ENCODE measurements around the gene SLC7A1. TPM values are rescaled to one million over a fixed set of nuclear protein-coding genes. Genes with fewer than 3 reads are reported as not detected.

Gene SLC7A1
- total RNA-seq, 1 donor from 2014 or later = 43.2 TPM

GRCh38 chr13:29472332-29472961 is 123.0 kb downstream of the SLC7A1 start:
- Histone ChIP-seq H3K27ac (no peak overlapping the region), H3K36me3 (no peaks in the 10 kb centered on the region), H3K9me3 (no peaks in the 10 kb centered on the region), H3K27me3 (no peaks in the 10 kb centered on the region), H3K4me1 (no peaks in the 10 kb centered on the region), H3K4me3 (no peak overlapping the region)
- DNase-seq (ENCODE audit: extremely low spot score in 2 of 2) = no peak
- TF ChIP-seq CTCF (IDR thresholded peaks at IDR 0.05) (peak; percentile 25 to 29 (median 26)), POLR2AphosphoS5 (IDR thresholded peaks at IDR 0.05; ENCODE audit: insufficient read depth in 1 of 2, low read depth in 1 of 2) (no peak)
- intact Hi-C loops (cut with DNase I) = no loop called here

- TF ChIP-seq POLR2A (IDR thresholded peaks at IDR 0.05) (no peak), CTCF (IDR thresholded peaks at IDR 0.05) (no peak), POLR2AphosphoS5 (IDR thresholded peaks at IDR 0.05; ENCODE audit: insufficient read depth in 1 of 2, low read depth in 1 of 2) (no peak)
- intact Hi-C loops (cut with DNase I) = no loop called here
- H3K27me3 ChIP-seq = no peaks in the 10 kb centered on the region
- no peak overlapping the region for H3K4me3 ChIP-seq
- H3K36me3 ChIP-seq = no peaks in the 10 kb centered on the region
- H3K4me1 ChIP-seq = no peaks in the 10 kb centered on the region
- no peak for DNase-seq (ENCODE audit: extremely low spot score in 2 of 2)
- H3K27ac ChIP-seq = no peak overlapping the region
- H3K9me3 ChIP-seq = no peaks in the 10 kb centered on the region
Measured at GRCh38 chr13:29471551-29471950, 123.9 kb downstream of the SLC7A1 start.

DNA sequence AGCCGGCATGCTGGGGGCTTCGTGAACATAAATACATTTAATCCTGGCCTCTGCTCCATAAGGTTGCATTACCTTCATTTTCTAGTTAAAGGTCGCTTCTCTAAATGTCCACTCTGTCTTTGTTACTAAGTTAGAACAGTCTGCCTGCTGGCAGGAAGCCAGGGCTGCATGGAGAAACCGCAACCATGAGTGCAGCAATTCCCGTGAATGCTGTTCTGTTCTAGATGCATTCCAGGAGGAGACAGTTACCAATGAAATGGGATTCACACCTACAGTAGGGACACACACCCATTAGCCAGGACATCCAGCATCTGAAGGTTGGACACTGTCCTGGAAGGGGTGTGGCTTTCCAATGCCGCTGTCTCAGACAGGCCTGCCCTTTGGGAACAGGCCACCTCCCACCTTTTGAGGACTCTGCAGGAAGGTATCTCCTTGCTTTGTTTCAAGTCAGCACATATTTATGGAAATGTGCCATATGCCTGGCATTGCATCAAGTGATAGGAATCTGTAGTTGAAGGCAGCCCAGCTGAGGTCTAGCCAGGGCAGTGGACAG is 129.7 kb downstream of the SLC7A1 start:
- Histone ChIP-seq H3K9me3 (no peaks in the 10 kb centered on the region), H3K27me3 (no peaks in the 10 kb centered on the region), H3K27ac (no peak overlapping the region), H3K36me3 (no peaks in the 10 kb centered on the region), H3K4me3 (no peak overlapping the region), H3K4me1 (no peaks in the 10 kb centered on the region)
- no peak for DNase-seq (ENCODE audit: extremely low spot score in 2 of 2)
- TF ChIP-seq POLR2AphosphoS5 (IDR thresholded peaks at IDR 0.05; ENCODE audit: insufficient read depth in 1 of 2, low read depth in 1 of 2) (no peak), POLR2A (IDR thresholded peaks at IDR 0.05) (no peak)
- intact Hi-C loops (cut with DNase I) = no loop called here

GRCh38 chr13:29464105-29464679 is 131.3 kb downstream of the SLC7A1 start:
- intact Hi-C loops (cut with DNase I) = no loop called here
- H3K36me3 ChIP-seq = no peaks in the 10 kb centered on the region
- TF ChIP-seq CTCF (IDR thresholded peaks at IDR 0.05) (no peak), POLR2A (IDR thresholded peaks at IDR 0.05) (no peak), POLR2AphosphoS5 (IDR thresholded peaks at IDR 0.05; ENCODE audit: insufficient read depth in 1 of 2, low read depth in 1 of 2) (no peak)
- H3K4me1 ChIP-seq = no peaks in the 10 kb centered on the region
- no peaks in the 10 kb centered on the region for H3K27me3 ChIP-seq
- DNase-seq (ENCODE audit: extremely low spot score in 2 of 2) = no peak
- H3K9me3 ChIP-seq = no peaks in the 10 kb centered on the region
- H3K4me3 ChIP-seq = no peak overlapping the region
- no peak overlapping the region for H3K27ac ChIP-seq

DNA sequence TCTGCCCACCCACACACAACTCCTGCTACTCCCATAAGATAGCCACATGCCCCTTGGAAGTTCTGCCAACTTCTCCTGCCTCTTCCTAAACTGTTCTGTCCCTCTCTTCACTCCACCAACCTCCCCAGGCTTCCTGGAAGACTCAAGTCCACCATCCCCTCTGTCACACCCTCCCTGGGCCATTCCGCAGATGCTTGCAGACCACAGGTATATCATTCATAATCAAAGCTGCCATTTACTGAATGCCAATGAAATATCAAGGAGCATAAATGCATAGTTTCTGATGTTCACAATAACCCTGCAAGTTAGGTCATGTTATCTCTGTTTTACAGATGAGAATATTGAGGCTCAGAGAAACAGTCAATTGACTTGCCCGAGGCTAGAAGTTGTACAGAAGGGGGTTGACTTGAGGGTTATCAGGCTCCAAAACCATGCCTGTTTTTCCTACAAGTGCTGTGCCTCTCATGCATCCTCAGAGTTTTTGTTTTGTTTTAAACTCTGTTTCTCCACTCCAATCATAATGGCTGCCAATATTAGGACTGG is 135.6 kb downstream of the SLC7A1 start:
- intact Hi-C loops (cut with DNase I) = no loop called here
- H3K27ac ChIP-seq = no peak overlapping the region
- DNase-seq (ENCODE audit: extremely low spot score in 2 of 2) = no peak
- TF ChIP-seq POLR2AphosphoS5 (IDR thresholded peaks at IDR 0.05; ENCODE audit: insufficient read depth in 1 of 2, low read depth in 1 of 2) (no peak), POLR2A (IDR thresholded peaks at IDR 0.05) (no peak), CTCF (IDR thresholded peaks at IDR 0.05) (no peak)
- H3K36me3 ChIP-seq = no peaks in the 10 kb centered on the region
- no peaks in the 10 kb centered on the region for H3K27me3 ChIP-seq
- H3K4me1 ChIP-seq = no peaks in the 10 kb centered on the region
- no peaks in the 10 kb centered on the region for H3K9me3 ChIP-seq
- H3K4me3 ChIP-seq = no peak overlapping the region

Measured in vagina (tissue), 2 donors.